WTC11 (cell line): ENCODE data around the gene ITPR2. TPM values are rescaled to one million over a fixed set of nuclear protein-coding genes. Genes with fewer than 3 reads are reported as not detected.
"Not testable (repeated sequence)": the region's sequence is repeated elsewhere in the genome, so short reads cannot be mapped to it uniquely, and the experiment has no call there.

ENCODE experiments used
- ATAC-seq: fragments of 200-7000 bp; cut with Tn5 transposase; 2 replicates; pipeline ENCODE4 v1.10.0; 2021; ENCODE audit warnings: mild to moderate bottlenecking, moderate library complexity
- CTCF ChIA-PET: fragments of 300-600 bp; sonication (Branson Sonifier 250); formaldehyde crosslinking; loops from one replicate; lab custom pipeline; 2021; ENCODE audit warnings: antibody characterized with exemption; lab: Charles Lee
- POLR2A ChIA-PET: fragments of 350-600 bp; sonication (Branson Sonifier 250); formaldehyde crosslinking; loops from one replicate; lab custom pipeline; 2021; ENCODE audit warnings: antibody characterized with exemption; lab: Charles Lee
- DNase-seq: peaks from one replicate; pipeline ENCODE4 v3.0.0; 2021; ENCODE audit warnings: low spot score
- H3K27ac Mint-ChIP-seq: 2 replicates; pipeline ENCODE4 v1.8.0; 2021; ENCODE audit warnings: mixed read lengths
- H3K27me3 Mint-ChIP-seq: 2 replicates; pipeline ENCODE4 v1.8.0; 2021; ENCODE audit warnings: low read depth, mild to moderate bottlenecking, moderate library complexity, mixed read lengths
- H3K36me3 Mint-ChIP-seq: 2 replicates; pipeline ENCODE4 v1.8.0; 2021; ENCODE audit warnings: mixed read lengths
- H3K4me1 Mint-ChIP-seq: 2 replicates; pipeline ENCODE4 v1.8.0; 2022; ENCODE audit warnings: mixed read lengths
- H3K4me3 Mint-ChIP-seq: 2 replicates; pipeline ENCODE4 v1.8.0; 2021; ENCODE audit warnings: mild to moderate bottlenecking, moderate library complexity, mixed read lengths
- H3K9me3 Mint-ChIP-seq: 2 replicates; pipeline ENCODE4 v1.8.0; 2021; ENCODE audit warnings: mixed read lengths
- ATF1 ChIP-seq: sonication (generic); formaldehyde crosslinking; IDR thresholded peaks from 2 replicates; pipeline ENCODE4 v1.8.1; 2023; ENCODE audit warnings: mild to moderate bottlenecking, moderate library complexity, missing genetic modification reagents
- RELA ChIP-seq: sonication (generic); formaldehyde crosslinking; IDR thresholded peaks from 2 replicates; pipeline ENCODE4 v1.8.1; 2022; ENCODE audit warnings: missing genetic modification reagents, mild to moderate bottlenecking, borderline replicate concordance
- total RNA-seq: library from RNA; stranded (reverse); gene quantifications from 3 replicates; pipeline ENCODE4 v1.2.3, GENCODE V29; 2021
- TF ChIP-seq, protein P1 (sequence below): sonication (generic); formaldehyde crosslinking; IDR thresholded peaks from 2 replicates; pipeline ENCODE4 v1.8.1; 2022; ENCODE audit warnings: low read depth, missing genetic modification reagents, borderline replicate concordance
- TF ChIP-seq, protein P2 (sequence below): fragments of 250-450 bp; sonication (Bioruptor Pico); IDR thresholded peaks from 2 replicates; pipeline ENCODE4 v1.9.0; 2021; ENCODE audit warnings: mild to moderate bottlenecking
- TF ChIP-seq, protein P3 (sequence below): sonication (generic); formaldehyde crosslinking; IDR thresholded peaks from 2 replicates; pipeline ENCODE4 v1.8.1; 2023; ENCODE audit warnings: mild to moderate bottlenecking, missing genetic modification reagents
- TF ChIP-seq, protein P4 (sequence below): sonication (generic); formaldehyde crosslinking; IDR thresholded peaks from 2 replicates; pipeline ENCODE4 v1.8.1; 2022; ENCODE audit warnings: missing genetic modification reagents, borderline replicate concordance
- TF ChIP-seq, protein P5 (sequence below): sonication (generic); formaldehyde crosslinking; IDR thresholded peaks from 2 replicates; pipeline ENCODE4 v1.8.1; 2022; ENCODE audit warnings: low read depth, mild to moderate bottlenecking, moderate library complexity, missing genetic modification reagents, borderline replicate concordance

The ITPR2 gene
- total RNA-seq, 1 experiment from 2014 or later = 50.7 TPM

DNA sequence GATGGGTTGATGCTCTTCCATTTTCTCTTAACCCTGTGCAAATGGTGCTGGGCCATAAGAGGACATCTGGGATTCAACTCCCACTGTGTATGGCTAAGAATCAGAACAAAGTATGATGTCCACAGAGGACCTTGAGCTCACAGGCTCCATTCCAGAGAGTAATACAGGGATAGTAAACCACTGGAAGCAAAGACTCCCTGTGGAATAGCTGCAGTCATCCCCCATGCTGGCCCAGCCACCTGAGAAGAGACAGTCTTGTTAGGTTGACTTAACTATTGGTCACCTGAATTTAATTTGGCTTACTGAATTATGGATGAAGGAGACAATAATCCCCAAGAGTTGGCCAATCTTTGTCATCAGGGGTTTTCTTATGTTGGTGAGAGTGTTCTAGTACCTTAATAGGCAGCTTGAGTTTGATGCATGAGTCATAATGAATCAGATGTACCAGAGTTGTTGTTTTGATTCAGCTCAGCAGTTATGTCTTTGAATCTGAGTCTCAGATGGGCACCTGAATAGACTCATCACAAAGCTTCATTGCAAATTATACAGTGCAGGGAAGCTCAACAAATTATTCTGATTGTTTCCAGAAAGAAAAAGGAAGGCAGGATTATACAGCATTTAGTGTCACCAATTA, 514.9 kb downstream of the ITPR2 start:
- TF ChIP-seq, protein P1, sequence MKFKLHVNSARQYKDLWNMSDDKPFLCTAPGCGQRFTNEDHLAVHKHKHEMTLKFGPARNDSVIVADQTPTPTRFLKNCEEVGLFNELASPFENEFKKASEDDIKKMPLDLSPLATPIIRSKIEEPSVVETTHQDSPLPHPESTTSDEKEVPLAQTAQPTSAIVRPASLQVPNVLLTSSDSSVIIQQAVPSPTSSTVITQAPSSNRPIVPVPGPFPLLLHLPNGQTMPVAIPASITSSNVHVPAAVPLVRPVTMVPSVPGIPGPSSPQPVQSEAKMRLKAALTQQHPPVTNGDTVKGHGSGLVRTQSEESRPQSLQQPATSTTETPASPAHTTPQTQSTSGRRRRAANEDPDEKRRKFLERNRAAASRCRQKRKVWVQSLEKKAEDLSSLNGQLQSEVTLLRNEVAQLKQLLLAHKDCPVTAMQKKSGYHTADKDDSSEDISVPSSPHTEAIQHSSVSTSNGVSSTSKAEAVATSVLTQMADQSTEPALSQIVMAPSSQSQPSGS (CRISPR knock-in tag) = no peak
- TF ChIP-seq, protein P2, sequence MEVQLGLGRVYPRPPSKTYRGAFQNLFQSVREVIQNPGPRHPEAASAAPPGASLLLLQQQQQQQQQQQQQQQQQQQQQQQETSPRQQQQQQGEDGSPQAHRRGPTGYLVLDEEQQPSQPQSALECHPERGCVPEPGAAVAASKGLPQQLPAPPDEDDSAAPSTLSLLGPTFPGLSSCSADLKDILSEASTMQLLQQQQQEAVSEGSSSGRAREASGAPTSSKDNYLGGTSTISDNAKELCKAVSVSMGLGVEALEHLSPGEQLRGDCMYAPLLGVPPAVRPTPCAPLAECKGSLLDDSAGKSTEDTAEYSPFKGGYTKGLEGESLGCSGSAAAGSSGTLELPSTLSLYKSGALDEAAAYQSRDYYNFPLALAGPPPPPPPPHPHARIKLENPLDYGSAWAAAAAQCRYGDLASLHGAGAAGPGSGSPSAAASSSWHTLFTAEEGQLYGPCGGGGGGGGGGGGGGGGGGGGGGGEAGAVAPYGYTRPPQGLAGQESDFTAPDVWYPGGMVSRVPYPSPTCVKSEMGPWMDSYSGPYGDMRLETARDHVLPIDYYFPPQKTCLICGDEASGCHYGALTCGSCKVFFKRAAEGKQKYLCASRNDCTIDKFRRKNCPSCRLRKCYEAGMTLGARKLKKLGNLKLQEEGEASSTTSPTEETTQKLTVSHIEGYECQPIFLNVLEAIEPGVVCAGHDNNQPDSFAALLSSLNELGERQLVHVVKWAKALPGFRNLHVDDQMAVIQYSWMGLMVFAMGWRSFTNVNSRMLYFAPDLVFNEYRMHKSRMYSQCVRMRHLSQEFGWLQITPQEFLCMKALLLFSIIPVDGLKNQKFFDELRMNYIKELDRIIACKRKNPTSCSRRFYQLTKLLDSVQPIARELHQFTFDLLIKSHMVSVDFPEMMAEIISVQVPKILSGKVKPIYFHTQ (CRISPR knock-in tag) = no peak
- ChIA-PET CTCF (no interaction called here), POLR2A (no interaction called here)
- peaks cover 12% of the 10 kb centered on the region for H3K27me3 Mint-ChIP-seq
- no peaks in the 10 kb centered on the region; the same call in 1 of the 2 replicates for H3K4me1 Mint-ChIP-seq
- ATAC-seq (no peak), DNase-seq (no peak)
- H3K9me3 Mint-ChIP-seq = peaks cover 31% of the 10 kb centered on the region
- no peak overlapping the region for H3K4me3 Mint-ChIP-seq
- H3K36me3 Mint-ChIP-seq = peaks cover 16% of the 10 kb centered on the region
- no peak overlapping the region for H3K27ac Mint-ChIP-seq

DNA sequence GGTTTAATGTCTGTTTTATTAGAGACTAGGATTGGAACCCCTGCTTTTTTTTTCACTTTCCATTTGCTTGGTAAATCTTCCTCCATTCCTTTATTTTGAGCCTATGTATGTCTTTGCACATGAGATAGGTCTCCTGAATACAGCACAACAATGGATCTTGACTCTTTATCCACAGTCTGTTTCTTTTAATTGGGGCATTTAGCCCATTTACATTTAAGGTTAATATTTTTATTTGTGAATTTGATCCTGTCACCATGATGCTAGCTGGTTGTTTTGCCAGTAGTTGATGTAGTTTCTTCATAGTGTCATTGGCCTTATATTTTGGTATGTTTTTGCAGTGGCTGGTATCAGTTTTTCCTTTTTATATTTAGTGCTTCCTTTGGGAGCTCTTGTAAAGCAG, 518.9 kb downstream of the ITPR2 start:
- Mint-ChIP-seq H3K36me3 (peaks cover 16% of the 10 kb centered on the region), H3K9me3 (peaks cover 56% of the 10 kb centered on the region), H3K27me3 (peaks cover 12% of the 10 kb centered on the region)
- DNase-seq, H3K27ac Mint-ChIP-seq, ATAC-seq, POLR2A ChIA-PET, H3K4me1 Mint-ChIP-seq, H3K4me3 Mint-ChIP-seq: not testable (repeated sequence)
- CTCF ChIA-PET = interaction anchor here (0.6 kb wide), 1 partner anchor 564 kb away, joined by 3 read pairs; no protein-coding TSS in a partner anchor

DNA sequence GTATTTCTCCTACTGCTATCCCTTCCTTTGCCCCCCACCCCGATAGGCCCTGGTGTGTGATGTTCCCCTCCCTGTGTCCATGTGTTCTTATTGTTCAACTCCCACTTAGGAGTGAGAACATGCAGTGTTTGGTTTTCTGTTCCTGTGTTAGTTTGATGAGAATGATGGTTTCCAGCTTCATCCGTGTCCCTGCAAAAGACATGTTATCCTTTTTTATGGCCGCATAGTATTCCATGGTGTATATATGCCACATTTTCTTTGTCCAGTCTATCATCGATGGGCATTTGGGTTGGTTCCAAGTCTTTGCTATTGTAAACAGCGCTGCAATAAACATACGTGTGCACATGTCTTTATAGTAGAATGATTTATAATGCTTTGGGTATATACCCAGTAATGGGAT, 522.5 kb downstream of the ITPR2 start:
- ATAC-seq, CTCF ChIA-PET: not testable (repeated sequence)
- H3K36me3 Mint-ChIP-seq = peaks cover 14% of the 10 kb centered on the region

DNA sequence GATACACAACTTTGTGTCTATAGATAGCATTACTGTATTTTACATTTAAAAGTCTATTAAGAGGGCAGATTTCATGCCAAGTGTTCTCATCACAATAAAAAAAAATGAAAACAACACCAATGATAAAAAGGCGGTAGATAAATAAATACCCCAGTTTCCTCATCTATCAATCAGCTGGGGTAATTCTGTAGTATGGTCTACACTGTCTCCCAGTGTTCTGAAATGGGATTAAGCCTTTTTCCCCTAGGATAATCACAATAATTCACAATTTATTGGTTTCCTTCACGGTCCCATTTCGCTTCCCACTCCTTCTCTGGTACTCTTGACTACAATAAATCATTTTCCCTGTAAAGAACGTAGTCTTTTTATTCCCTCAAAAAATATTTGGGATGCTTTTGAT, 523.4 kb downstream of the ITPR2 start:
- Mint-ChIP-seq H3K9me3 (peaks cover 58% of the 10 kb centered on the region), H3K27ac (no peak overlapping the region), H3K27me3 (peaks cover 5% of the 10 kb centered on the region)
- no peak for DNase-seq
- TF ChIP-seq, protein P3, sequence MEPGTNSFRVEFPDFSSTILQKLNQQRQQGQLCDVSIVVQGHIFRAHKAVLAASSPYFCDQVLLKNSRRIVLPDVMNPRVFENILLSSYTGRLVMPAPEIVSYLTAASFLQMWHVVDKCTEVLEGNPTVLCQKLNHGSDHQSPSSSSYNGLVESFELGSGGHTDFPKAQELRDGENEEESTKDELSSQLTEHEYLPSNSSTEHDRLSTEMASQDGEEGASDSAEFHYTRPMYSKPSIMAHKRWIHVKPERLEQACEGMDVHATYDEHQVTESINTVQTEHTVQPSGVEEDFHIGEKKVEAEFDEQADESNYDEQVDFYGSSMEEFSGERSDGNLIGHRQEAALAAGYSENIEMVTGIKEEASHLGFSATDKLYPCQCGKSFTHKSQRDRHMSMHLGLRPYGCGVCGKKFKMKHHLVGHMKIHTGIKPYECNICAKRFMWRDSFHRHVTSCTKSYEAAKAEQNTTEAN = no peak
- TF ChIP-seq RELA (CRISPR knock-in tag) (no peak), ATF1 (CRISPR knock-in tag) (no peak)
- TF ChIP-seq, protein P4, sequence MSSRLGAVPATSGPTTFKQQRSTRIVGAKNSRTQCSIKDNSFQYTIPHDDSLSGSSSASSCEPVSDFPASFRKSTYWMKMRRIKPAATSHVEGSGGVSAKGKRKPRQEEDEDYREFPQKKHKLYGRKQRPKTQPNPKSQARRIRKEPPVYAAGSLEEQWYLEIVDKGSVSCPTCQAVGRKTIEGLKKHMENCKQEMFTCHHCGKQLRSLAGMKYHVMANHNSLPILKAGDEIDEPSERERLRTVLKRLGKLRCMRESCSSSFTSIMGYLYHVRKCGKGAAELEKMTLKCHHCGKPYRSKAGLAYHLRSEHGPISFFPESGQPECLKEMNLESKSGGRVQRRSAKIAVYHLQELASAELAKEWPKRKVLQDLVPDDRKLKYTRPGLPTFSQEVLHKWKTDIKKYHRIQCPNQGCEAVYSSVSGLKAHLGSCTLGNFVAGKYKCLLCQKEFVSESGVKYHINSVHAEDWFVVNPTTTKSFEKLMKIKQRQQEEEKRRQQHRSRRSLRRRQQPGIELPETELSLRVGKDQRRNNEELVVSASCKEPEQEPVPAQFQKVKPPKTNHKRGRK = no peak
- TF ChIP-seq, protein P5, sequence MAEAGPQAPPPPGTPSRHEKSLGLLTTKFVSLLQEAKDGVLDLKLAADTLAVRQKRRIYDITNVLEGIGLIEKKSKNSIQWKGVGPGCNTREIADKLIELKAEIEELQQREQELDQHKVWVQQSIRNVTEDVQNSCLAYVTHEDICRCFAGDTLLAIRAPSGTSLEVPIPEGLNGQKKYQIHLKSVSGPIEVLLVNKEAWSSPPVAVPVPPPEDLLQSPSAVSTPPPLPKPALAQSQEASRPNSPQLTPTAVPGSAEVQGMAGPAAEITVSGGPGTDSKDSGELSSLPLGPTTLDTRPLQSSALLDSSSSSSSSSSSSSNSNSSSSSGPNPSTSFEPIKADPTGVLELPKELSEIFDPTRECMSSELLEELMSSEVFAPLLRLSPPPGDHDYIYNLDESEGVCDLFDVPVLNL (CRISPR knock-in tag) = no peak
- TF ChIP-seq, all 79 proteins: peak for 0
- POLR2A ChIA-PET = no interaction called here
- no peak for ATAC-seq
- Mint-ChIP-seq H3K4me3 (no peak overlapping the region), H3K36me3 (peaks cover 6% of the 10 kb centered on the region), H3K4me1 (no peaks in the 10 kb centered on the region)
- CTCF ChIA-PET = no interaction called here

More for the DNA sequence above, 522.5 kb downstream of the ITPR2 start:
- POLR2A ChIA-PET, H3K4me3 Mint-ChIP-seq, DNase-seq, H3K27ac Mint-ChIP-seq, H3K4me1 Mint-ChIP-seq: not testable (repeated sequence)
- Mint-ChIP-seq H3K9me3 (peaks cover 66% of the 10 kb centered on the region), H3K27me3 (peaks cover 12% of the 10 kb centered on the region)
